ENCODE measurements around the gene COG5. TPM values are rescaled to one million over a fixed set of nuclear protein-coding genes. Genes with fewer than 3 reads are reported as not detected.
A peak's percentile ranks its signal among the peaks of the same experiment; 100 is the strongest.

Gene COG5
- total RNA-seq, 4 donors from 2014 or later, result 39.7 to 143 (median 98.3) TPM

DNA sequence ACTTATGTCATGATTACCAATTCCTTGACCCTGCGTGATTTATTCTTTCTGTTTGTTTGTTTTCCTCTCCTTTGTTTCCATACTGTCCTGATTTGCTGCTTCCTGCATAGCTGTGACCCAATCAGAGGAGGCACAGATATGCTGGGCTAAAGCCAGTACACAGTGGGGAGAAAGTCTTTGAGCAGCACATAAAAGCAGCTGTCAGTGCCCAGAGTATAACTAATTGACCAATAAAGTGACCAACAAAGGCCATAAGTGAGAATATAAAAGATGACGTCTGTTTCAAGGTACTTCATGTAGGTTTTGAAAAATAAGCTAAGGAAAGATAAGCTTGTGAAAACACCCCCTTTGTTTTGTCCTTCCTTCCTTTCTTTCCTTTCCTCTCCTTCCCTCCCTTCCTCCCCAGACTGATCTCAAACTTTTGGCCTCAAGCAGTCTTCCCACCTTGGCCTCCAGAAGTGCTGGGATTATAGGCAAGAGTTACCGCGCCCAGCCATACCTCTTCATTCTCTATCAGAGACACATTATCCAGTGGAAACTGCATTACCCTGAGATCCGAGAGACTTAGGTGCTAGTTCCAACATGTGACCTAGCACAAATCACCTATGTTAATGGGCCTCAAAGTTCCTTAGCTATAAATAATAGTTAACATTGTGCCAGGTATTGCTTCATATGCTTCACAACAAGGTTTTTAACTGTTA lies 33.3 kb upstream of the COG5 start:
- no peaks in the 10 kb centered on the region for H3K9me3 ChIP-seq
- no peak for DNase-seq
- H3K27ac ChIP-seq, result peak overlapping the region; percentile 83 to 84
- no peak overlapping the region for H3K4me3 ChIP-seq
- intact Hi-C loops (cut with DNase I; ENCODE audit: low total_unique reads), result no loop called here
- no peaks in the 10 kb centered on the region for H3K27me3 ChIP-seq
- H3K4me1 ChIP-seq, result peaks cover 0 to 9% of the 10 kb centered on the region in 2 donors
- no peaks in the 10 kb centered on the region for H3K36me3 ChIP-seq
- TF ChIP-seq POLR2A (IDR thresholded peaks at IDR 0.05), result no peak
- TF ChIP-seq, protein P1, sequence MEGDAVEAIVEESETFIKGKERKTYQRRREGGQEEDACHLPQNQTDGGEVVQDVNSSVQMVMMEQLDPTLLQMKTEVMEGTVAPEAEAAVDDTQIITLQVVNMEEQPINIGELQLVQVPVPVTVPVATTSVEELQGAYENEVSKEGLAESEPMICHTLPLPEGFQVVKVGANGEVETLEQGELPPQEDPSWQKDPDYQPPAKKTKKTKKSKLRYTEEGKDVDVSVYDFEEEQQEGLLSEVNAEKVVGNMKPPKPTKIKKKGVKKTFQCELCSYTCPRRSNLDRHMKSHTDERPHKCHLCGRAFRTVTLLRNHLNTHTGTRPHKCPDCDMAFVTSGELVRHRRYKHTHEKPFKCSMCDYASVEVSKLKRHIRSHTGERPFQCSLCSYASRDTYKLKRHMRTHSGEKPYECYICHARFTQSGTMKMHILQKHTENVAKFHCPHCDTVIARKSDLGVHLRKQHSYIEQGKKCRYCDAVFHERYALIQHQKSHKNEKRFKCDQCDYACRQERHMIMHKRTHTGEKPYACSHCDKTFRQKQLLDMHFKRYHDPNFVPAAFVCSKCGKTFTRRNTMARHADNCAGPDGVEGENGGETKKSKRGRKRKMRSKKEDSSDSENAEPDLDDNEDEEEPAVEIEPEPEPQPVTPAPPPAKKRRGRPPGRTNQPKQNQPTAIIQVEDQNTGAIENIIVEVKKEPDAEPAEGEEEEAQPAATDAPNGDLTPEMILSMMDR (IDR thresholded peaks at IDR 0.05), result no peak

DNA sequence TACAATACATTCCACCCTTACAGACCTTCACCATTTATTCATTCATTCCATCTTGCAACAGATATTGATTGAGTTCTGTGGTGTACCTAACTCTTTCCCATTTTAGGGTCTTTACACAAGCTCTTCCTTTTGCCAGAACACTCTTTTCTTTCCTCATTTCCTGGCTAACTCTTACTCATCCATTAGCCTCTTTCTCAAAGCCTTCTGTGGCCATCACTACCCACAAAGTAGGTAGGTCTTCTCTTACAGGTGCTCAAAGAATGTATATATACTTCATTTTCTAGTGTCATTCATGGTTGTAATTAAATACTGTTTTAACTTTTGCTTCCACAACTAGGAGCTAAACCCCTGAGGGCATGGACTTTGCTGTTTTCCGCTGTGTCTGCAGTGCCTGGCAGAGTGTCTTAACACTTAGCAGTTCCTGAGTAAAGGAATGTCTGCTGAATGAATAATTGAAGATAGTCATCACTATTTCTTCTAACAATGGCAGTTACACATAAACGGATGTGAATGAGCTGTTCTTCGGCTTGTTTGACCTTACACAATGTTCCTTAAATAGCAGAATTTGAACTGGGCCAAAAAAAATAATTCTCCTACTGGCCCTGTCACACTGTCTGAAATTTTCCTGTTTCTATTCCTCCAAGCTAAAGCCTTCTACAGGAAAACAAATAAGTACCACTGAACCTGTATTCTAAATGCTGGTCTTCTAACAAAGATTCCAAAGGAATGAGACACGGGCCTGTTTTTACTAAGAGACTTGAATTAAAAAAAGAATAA lies 31.4 kb upstream of the COG5 start:
- peak overlapping the region; percentile 83 to 84 for H3K27ac ChIP-seq
- intact Hi-C loops (cut with DNase I; ENCODE audit: low total_unique reads), result no loop called here
- TF ChIP-seq POLR2A (IDR thresholded peaks at IDR 0.05), result no peak
- TF ChIP-seq, protein P1 (IDR thresholded peaks at IDR 0.05), result no peak
- H3K27me3 ChIP-seq, result no peaks in the 10 kb centered on the region
- no peak overlapping the region for H3K4me3 ChIP-seq
- H3K9me3 ChIP-seq, result no peaks in the 10 kb centered on the region
- H3K36me3 ChIP-seq, result no peaks in the 10 kb centered on the region
- H3K4me1 ChIP-seq, result peaks cover 0 to 9% of the 10 kb centered on the region in 2 donors
- DNase-seq, result peak in 1 of 2 donors; percentile 34

DNA sequence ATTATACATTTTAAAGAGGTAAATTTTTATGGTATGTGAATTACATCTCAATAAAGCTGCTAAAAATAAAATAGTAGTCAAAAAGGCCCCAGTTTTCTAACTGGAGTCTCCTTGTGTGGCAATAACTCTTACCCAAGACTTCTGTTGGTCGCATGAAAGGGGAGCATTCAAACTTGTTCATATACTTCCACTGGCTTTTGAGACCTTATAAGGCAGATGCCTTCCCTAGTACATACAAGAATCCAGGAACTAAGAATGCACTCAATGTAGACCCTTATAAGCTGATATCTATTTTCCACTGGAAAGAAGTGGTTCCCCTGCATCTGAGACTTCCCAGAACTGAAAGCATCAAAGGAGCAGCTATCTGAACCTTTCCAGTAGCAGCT lies 29.3 kb upstream of the COG5 start:
- Histone ChIP-seq H3K4me3 (no peak overlapping the region), H3K36me3 (no peaks in the 10 kb centered on the region), H3K27ac (no peak overlapping the region), H3K27me3 (no peaks in the 10 kb centered on the region), H3K9me3 (no peaks in the 10 kb centered on the region), H3K4me1 (peaks cover 0 to 9% of the 10 kb centered on the region in 2 donors)
- intact Hi-C loops (cut with DNase I; ENCODE audit: low total_unique reads), result no loop called here
- no peak for DNase-seq
- TF ChIP-seq, protein P1 (IDR thresholded peaks at IDR 0.05), result no peak
- TF ChIP-seq POLR2A (IDR thresholded peaks at IDR 0.05), result no peak

DNA sequence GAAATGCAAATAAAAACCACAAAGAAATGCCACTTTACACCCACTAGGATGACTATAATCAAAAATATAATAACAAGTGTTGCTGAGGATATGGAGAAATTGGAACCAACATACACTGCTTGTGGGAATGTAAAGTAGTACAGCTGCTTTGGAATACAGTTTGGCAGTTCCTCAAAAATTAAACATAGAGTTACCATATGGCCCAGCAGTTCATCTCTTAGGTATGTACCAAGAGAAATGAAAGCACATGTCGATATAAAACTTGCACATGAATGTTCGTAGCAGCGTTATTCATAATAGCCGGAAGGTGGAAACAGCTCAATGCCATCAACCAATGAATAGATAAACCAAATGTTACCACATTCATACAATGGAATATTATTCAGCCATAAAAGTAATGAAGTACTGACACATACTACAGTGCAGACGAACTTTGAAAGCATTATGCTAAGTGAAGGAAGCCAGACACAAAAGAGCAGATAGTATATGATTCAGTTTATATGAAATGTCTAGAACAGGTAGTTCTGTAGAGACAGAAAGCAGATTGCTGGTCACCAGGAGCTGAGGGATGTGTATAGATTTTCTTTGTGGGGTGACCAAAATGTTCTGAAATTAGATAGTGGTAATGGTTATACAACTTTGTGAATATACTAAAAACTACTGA lies 28.8 kb upstream of the COG5 start:
- H3K4me3 ChIP-seq, result no peak overlapping the region
- no peak for DNase-seq
- H3K27ac ChIP-seq, result peak overlapping the region in 1 of 2 donors; percentile 63
- no peaks in the 10 kb centered on the region for H3K36me3 ChIP-seq
- intact Hi-C loops (cut with DNase I; ENCODE audit: low total_unique reads), result no loop called here
- peaks cover 0 to 9% of the 10 kb centered on the region in 2 donors for H3K4me1 ChIP-seq
- H3K9me3 ChIP-seq, result no peaks in the 10 kb centered on the region
- TF ChIP-seq POLR2A (IDR thresholded peaks at IDR 0.05), result no peak
- TF ChIP-seq, protein P1 (IDR thresholded peaks at IDR 0.05), result no peak
- H3K27me3 ChIP-seq, result no peaks in the 10 kb centered on the region
